WTC11 (cell line): Measurements from ENCODE around the gene TMEM192. TPM values are rescaled to one million over a fixed set of nuclear protein-coding genes. Genes with fewer than 3 reads are reported as not detected.

Source experiments
- ATAC-seq: fragments of 200-7000 bp; cut with Tn5 transposase; 2 replicates; pipeline ENCODE4 v1.10.0; 2021; ENCODE audit warnings: mild to moderate bottlenecking, moderate library complexity
- CTCF ChIA-PET: fragments of 300-600 bp; sonication (Branson Sonifier 250); formaldehyde crosslinking; loops from one replicate; lab custom pipeline; 2021; ENCODE audit warnings: antibody characterized with exemption; lab: Charles Lee
- POLR2A ChIA-PET: fragments of 350-600 bp; sonication (Branson Sonifier 250); formaldehyde crosslinking; loops from one replicate; lab custom pipeline; 2021; ENCODE audit warnings: antibody characterized with exemption; lab: Charles Lee
- DNase-seq: peaks from one replicate; pipeline ENCODE4 v3.0.0; 2021; ENCODE audit warnings: low spot score
- H3K27ac Mint-ChIP-seq: 2 replicates; pipeline ENCODE4 v1.8.0; 2021; ENCODE audit warnings: mixed read lengths
- H3K27me3 Mint-ChIP-seq: 2 replicates; pipeline ENCODE4 v1.8.0; 2021; ENCODE audit warnings: low read depth, mild to moderate bottlenecking, moderate library complexity, mixed read lengths
- H3K36me3 Mint-ChIP-seq: 2 replicates; pipeline ENCODE4 v1.8.0; 2021; ENCODE audit warnings: mixed read lengths
- H3K4me1 Mint-ChIP-seq: 2 replicates; pipeline ENCODE4 v1.8.0; 2022; ENCODE audit warnings: mixed read lengths
- H3K4me3 Mint-ChIP-seq: 2 replicates; pipeline ENCODE4 v1.8.0; 2021; ENCODE audit warnings: mild to moderate bottlenecking, moderate library complexity, mixed read lengths
- H3K9me3 Mint-ChIP-seq: 2 replicates; pipeline ENCODE4 v1.8.0; 2021; ENCODE audit warnings: mixed read lengths
- ATF1 ChIP-seq: sonication (generic); formaldehyde crosslinking; IDR thresholded peaks from 2 replicates; pipeline ENCODE4 v1.8.1; 2023; ENCODE audit warnings: mild to moderate bottlenecking, moderate library complexity, missing genetic modification reagents
- ATF2 ChIP-seq: sonication (generic); formaldehyde crosslinking; IDR thresholded peaks from 2 replicates; pipeline ENCODE4 v1.8.1; 2022; ENCODE audit warnings: low read depth, missing genetic modification reagents, borderline replicate concordance
- CREB1 ChIP-seq: sonication (generic); formaldehyde crosslinking; IDR thresholded peaks from 2 replicates; pipeline ENCODE4 v1.8.0; 2023; ENCODE audit warnings: mild to moderate bottlenecking, missing genetic modification reagents
- CTCF ChIP-seq: fragments of 200-600 bp; IDR thresholded peaks from 2 replicates; pipeline ENCODE4 v1.8.0; 2022; ENCODE audit warnings: antibody characterized with exemption
- ELF4 ChIP-seq: sonication (generic); formaldehyde crosslinking; IDR thresholded peaks from 2 replicates; pipeline ENCODE4 v1.8.1; 2022; ENCODE audit warnings: low read depth, mild to moderate bottlenecking, moderate library complexity, missing genetic modification reagents
- IRF1 ChIP-seq: sonication (generic); formaldehyde crosslinking; IDR thresholded peaks from 2 replicates; pipeline ENCODE4 v1.8.0; 2023; ENCODE audit warnings: missing genetic modification reagents
- KAT7 ChIP-seq: sonication (generic); formaldehyde crosslinking; IDR thresholded peaks from 2 replicates; pipeline ENCODE4 v1.8.1; 2023; ENCODE audit warnings: missing genetic modification reagents, mild to moderate bottlenecking, borderline replicate concordance
- NR2C2 ChIP-seq: sonication (generic); formaldehyde crosslinking; IDR thresholded peaks from 2 replicates; pipeline ENCODE4 v1.8.0; 2022; ENCODE audit warnings: mild to moderate bottlenecking, missing genetic modification reagents
- PRRX2 ChIP-seq: fragments of 250-450 bp; sonication (Bioruptor Pico); IDR thresholded peaks from 2 replicates; pipeline ENCODE4 v1.8.0; 2021; ENCODE audit warnings: mild to moderate bottlenecking
- ZNF121 ChIP-seq: sonication (generic); formaldehyde crosslinking; IDR thresholded peaks from 2 replicates; pipeline ENCODE4 v1.8.0; 2023; ENCODE audit warnings: missing genetic modification reagents
- ZNF219 ChIP-seq: sonication (generic); formaldehyde crosslinking; IDR thresholded peaks from 2 replicates; pipeline ENCODE4 v1.8.0; 2023; ENCODE audit warnings: missing genetic modification reagents, mild to moderate bottlenecking, borderline replicate concordance
- ZNF232 ChIP-seq: sonication (generic); formaldehyde crosslinking; IDR thresholded peaks from 2 replicates; pipeline ENCODE4 v1.8.0; 2022; ENCODE audit warnings: mild to moderate bottlenecking, missing genetic modification reagents
- ZNF317 ChIP-seq: sonication (generic); formaldehyde crosslinking; IDR thresholded peaks from 2 replicates; pipeline ENCODE4 v1.8.1; 2023; ENCODE audit warnings: low read depth, mild to moderate bottlenecking, moderate library complexity, missing genetic modification reagents, borderline replicate concordance
- ZNF416 ChIP-seq: fragments of 250-450 bp; sonication (Bioruptor Pico); IDR thresholded peaks from 2 replicates; pipeline ENCODE4 v1.9.0; 2021; ENCODE audit warnings: mild to moderate bottlenecking, inconsistent platforms
- ZNF423 ChIP-seq: fragments of 250-450 bp; sonication (Bioruptor Pico); IDR thresholded peaks from 2 replicates; pipeline ENCODE4 v2.1.2; 2022; ENCODE audit warnings: mild to moderate bottlenecking, moderate library complexity
- ZNF532 ChIP-seq: fragments of 250-450 bp; sonication (Bioruptor Pico); IDR thresholded peaks from 2 replicates; pipeline ENCODE4 v1.9.0; 2021; ENCODE audit warnings: mild to moderate bottlenecking, borderline replicate concordance
- total RNA-seq: library from RNA; stranded (reverse); gene quantifications from 3 replicates; pipeline ENCODE4 v1.2.3, GENCODE V29; 2021
- TF ChIP-seq, protein P1 (sequence below): sonication (generic); formaldehyde crosslinking; conservative IDR thresholded peaks from 2 replicates; pipeline ENCODE4 v1.8.1; 2023; ENCODE audit warnings: mild to moderate bottlenecking, low read depth, missing genetic modification reagents, moderate library complexity
- TF ChIP-seq, protein P2 (sequence below): sonication (generic); formaldehyde crosslinking; IDR thresholded peaks from 2 replicates; pipeline ENCODE4 v1.8.1; 2022; ENCODE audit warnings: mild to moderate bottlenecking, moderate library complexity, missing genetic modification reagents
- TF ChIP-seq, protein P3 (sequence below): fragments of 250-450 bp; sonication (Bioruptor Pico); conservative IDR thresholded peaks from 2 replicates; pipeline ENCODE4 v1.9.0; 2021; ENCODE audit warnings: mild to moderate bottlenecking

The TMEM192 gene
- total RNA-seq, 1 experiment from 2014 or later, result 10.5 TPM

- TF ChIP-seq, protein P1, sequence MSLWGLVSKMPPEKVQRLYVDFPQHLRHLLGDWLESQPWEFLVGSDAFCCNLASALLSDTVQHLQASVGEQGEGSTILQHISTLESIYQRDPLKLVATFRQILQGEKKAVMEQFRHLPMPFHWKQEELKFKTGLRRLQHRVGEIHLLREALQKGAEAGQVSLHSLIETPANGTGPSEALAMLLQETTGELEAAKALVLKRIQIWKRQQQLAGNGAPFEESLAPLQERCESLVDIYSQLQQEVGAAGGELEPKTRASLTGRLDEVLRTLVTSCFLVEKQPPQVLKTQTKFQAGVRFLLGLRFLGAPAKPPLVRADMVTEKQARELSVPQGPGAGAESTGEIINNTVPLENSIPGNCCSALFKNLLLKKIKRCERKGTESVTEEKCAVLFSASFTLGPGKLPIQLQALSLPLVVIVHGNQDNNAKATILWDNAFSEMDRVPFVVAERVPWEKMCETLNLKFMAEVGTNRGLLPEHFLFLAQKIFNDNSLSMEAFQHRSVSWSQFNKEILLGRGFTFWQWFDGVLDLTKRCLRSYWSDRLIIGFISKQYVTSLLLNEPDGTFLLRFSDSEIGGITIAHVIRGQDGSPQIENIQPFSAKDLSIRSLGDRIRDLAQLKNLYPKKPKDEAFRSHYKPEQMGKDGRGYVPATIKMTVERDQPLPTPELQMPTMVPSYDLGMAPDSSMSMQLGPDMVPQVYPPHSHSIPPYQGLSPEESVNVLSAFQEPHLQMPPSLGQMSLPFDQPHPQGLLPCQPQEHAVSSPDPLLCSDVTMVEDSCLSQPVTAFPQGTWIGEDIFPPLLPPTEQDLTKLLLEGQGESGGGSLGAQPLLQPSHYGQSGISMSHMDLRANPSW (CRISPR knock-in tag), result no peak
- TF ChIP-seq, protein P2, sequence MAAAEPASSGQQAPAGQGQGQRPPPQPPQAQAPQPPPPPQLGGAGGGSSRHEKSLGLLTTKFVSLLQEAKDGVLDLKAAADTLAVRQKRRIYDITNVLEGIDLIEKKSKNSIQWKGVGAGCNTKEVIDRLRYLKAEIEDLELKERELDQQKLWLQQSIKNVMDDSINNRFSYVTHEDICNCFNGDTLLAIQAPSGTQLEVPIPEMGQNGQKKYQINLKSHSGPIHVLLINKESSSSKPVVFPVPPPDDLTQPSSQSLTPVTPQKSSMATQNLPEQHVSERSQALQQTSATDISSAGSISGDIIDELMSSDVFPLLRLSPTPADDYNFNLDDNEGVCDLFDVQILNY (CRISPR knock-in tag), result no peak
- TF ChIP-seq KAT7 (CRISPR knock-in tag) (no peak), ZNF416 (CRISPR knock-in tag) (no peak), ZNF232 (CRISPR knock-in tag) (no peak), ATF1 (CRISPR knock-in tag) (no peak), ZNF317 (CRISPR knock-in tag) (no peak), NR2C2 (CRISPR knock-in tag) (no peak), PRRX2 (CRISPR knock-in tag) (no peak)
Measured at GRCh38 chr4:165070560-165070959, 42.1 kb downstream of the TMEM192 start (continued).

DNA sequence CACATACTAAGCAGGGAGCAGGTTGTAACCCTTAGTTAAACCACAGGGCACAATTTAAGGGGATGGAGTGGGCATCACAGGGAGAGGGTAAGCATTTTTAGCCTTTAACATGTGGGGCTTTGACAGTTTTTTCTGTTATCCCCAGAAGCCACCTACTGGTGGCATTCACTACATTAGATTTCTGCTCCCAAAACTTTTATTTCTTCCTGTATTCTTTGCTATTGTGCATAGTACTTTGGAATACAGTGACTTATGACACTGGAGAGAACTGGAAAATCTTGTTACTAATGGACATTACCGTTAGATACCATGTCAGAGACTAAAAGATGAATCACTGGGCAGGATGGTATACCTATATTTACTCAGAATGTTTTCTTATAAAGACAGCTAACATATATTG is 51.7 kb downstream of the TMEM192 start:
- Mint-ChIP-seq H3K4me1 (no peaks in the 10 kb centered on the region), H3K36me3 (no peaks in the 10 kb centered on the region), H3K9me3 (no peaks in the 10 kb centered on the region), H3K27me3 (no peaks in the 10 kb centered on the region), H3K4me3 (no peak overlapping the region), H3K27ac (no peak overlapping the region)
- TF ChIP-seq CTCF (no peak), ELF4 (no peak), ZNF423 (no peak), CREB1 (CRISPR knock-in tag) (no peak), ZNF532 (CRISPR knock-in tag) (no peak), ATF2 (no peak), ZNF416 (CRISPR knock-in tag) (no peak), ZNF219 (CRISPR knock-in tag) (no peak), IRF1 (CRISPR knock-in tag) (no peak), ZNF317 (CRISPR knock-in tag) (no peak), ZNF121 (CRISPR knock-in tag) (no peak)
- TF ChIP-seq, protein P3, sequence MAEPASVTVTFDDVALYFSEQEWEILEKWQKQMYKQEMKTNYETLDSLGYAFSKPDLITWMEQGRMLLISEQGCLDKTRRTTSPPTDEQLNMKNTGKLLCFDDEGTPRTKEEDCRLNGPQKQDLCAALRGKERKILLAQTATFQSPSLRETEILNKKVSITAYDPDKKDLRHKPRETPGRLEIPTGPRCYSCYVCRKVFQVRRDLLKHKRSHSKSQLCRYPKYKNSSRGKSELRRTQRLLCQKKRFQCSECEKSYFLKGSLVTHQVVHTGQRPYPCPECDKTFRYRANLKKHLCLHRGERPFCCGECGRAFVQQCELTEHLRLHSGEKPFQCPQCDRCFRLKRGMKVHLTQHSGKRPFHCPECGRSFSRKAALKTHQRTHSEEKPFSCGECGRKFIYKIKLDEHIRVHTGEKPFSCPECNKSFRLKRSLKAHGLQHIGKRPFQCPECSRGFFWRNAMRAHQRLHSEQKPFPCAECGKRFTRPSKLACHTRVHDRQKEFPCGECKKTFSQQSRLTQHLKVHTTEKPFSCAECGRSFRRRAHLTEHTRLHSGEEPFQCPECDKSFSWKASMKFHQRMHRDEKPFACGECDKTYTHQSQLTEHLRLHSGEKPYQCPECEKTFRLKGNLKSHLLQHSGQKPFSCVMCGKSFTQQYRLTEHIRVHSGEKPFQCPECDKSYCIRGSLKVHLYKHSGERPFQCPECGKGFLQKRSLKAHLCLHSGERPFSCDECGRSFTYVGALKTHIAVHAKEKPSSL, result no peak
- ChIA-PET CTCF (interaction anchor here (1.9 kb wide), 1 partner anchor 36 kb away, joined by 9 read pairs; no protein-coding TSS in a partner anchor), POLR2A (no interaction called here)
- no peak for DNase-seq
- peak; percentile 48; the same call in 1 of the 2 replicates for ATAC-seq
